ENCODE data around the gene RAB25. TPM values are rescaled to one million over a fixed set of nuclear protein-coding genes. Genes with fewer than 3 reads are reported as not detected.

Gene RAB25
- total and polyA plus RNA-seq, 2 experiments from 2014 or later, result 71.1 to 106 TPM

DNA sequence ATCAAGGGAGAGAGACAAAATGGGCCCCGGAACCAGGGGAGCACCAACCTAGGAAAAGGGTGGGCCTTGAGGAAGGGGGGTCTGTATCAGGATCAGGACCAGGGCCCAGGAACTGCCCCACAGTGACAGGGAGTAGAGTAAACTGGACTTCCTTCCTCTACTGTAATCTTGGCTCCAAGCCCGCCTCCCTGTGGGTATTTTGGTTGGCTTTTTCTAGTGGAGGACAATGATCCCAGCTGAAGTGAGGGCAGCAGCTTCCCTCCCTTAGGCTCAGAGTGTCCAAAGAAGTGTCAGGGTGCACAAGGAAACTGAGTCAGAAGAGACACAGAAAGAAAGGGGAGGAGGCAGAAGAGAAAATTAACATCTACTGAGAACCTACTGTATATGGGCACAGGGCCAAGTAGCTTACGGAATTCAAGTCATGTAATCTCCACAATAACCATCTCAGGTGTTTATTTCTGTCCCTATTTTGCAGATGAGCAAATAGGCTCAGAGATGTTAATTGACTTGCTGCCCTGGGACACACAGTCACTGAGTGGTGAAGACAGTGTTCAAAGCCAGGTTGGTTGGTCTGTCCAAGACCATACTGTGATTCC, 12.2 kb upstream of the RAB25 start:
- Histone ChIP-seq H3K9me2 (replicated peaks; ENCODE audit: insufficient read depth) (no peaks in the 10 kb centered on the region), H3K9me3 (ENCODE audit: low read depth) (no peaks in the 10 kb centered on the region), H4K20me1 (ENCODE audit: insufficient read depth, poor library complexity, severe bottlenecking) (peaks cover 4% of the 10 kb centered on the region), H2AFZ (no peak overlapping the region), H3K79me2 (peaks cover 19% of the 10 kb centered on the region), H3K27me3 (no peaks in the 10 kb centered on the region), H3K4me2 (no peak overlapping the region), H3K27ac (no peak overlapping the region), H3K4me1 (ENCODE audit: insufficient read depth) (no peaks in the 10 kb centered on the region), H3K4me3 (no peak overlapping the region), H3K36me3 (replicated peaks; ENCODE audit: insufficient read depth, low read depth) (no peaks in the 10 kb centered on the region)
- 93% methylated on average over 3 of the region's 3 CpGs for WGBS (ENCODE audit: low lambda C conversion rate, missing lambda C conversion rate)
- TF ChIP-seq, protein P1, sequence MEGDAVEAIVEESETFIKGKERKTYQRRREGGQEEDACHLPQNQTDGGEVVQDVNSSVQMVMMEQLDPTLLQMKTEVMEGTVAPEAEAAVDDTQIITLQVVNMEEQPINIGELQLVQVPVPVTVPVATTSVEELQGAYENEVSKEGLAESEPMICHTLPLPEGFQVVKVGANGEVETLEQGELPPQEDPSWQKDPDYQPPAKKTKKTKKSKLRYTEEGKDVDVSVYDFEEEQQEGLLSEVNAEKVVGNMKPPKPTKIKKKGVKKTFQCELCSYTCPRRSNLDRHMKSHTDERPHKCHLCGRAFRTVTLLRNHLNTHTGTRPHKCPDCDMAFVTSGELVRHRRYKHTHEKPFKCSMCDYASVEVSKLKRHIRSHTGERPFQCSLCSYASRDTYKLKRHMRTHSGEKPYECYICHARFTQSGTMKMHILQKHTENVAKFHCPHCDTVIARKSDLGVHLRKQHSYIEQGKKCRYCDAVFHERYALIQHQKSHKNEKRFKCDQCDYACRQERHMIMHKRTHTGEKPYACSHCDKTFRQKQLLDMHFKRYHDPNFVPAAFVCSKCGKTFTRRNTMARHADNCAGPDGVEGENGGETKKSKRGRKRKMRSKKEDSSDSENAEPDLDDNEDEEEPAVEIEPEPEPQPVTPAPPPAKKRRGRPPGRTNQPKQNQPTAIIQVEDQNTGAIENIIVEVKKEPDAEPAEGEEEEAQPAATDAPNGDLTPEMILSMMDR (IDR thresholded peaks at IDR 0.05; ENCODE audit: poor library complexity), result no peak
- no peak for TF ChIP-seq EZH2 (IDR thresholded peaks at IDR 0.05; ENCODE audit: borderline replicate concordance)
- no peak for TF ChIP-seq EZH2phosphoT487 (IDR thresholded peaks at IDR 0.05; ENCODE audit: low read depth, severe bottlenecking, unreplicated experiment)
- DNase-seq (ENCODE audit: low spot score), result no peak

GRCh38 chr1:156050376-156050775, 10.6 kb upstream of the RAB25 start:
- Histone ChIP-seq H2AFZ (no peak overlapping the region), H4K20me1 (ENCODE audit: insufficient read depth, poor library complexity, severe bottlenecking) (peaks cover 4% of the 10 kb centered on the region), H3K79me2 (peaks cover 23% of the 10 kb centered on the region), H3K36me3 (replicated peaks; ENCODE audit: insufficient read depth, low read depth) (no peaks in the 10 kb centered on the region), H3K27ac (no peak overlapping the region), H3K4me2 (no peak overlapping the region), H3K9me3 (ENCODE audit: low read depth) (no peaks in the 10 kb centered on the region), H3K4me1 (ENCODE audit: insufficient read depth) (no peaks in the 10 kb centered on the region), H3K4me3 (no peak overlapping the region), H3K9me2 (replicated peaks; ENCODE audit: insufficient read depth) (no peaks in the 10 kb centered on the region), H3K27me3 (no peaks in the 10 kb centered on the region)
- TF ChIP-seq, protein P1 (IDR thresholded peaks at IDR 0.05; ENCODE audit: poor library complexity), result no peak
- TF ChIP-seq EZH2phosphoT487 (IDR thresholded peaks at IDR 0.05; ENCODE audit: low read depth, severe bottlenecking, unreplicated experiment) (no peak), EZH2 (IDR thresholded peaks at IDR 0.05; ENCODE audit: borderline replicate concordance) (no peak)
- 88% methylated on average over 4 of the region's 4 CpGs for WGBS (ENCODE audit: low lambda C conversion rate, missing lambda C conversion rate)
- no peak for DNase-seq (ENCODE audit: low spot score)

- TF ChIP-seq, protein P1 (IDR thresholded peaks at IDR 0.05; ENCODE audit: poor library complexity), result no peak
- TF ChIP-seq EZH2phosphoT487 (IDR thresholded peaks at IDR 0.05; ENCODE audit: low read depth, severe bottlenecking, unreplicated experiment) (no peak), EZH2 (IDR thresholded peaks at IDR 0.05; ENCODE audit: borderline replicate concordance) (no peak)
- 93% methylated on average over 5 of the region's 7 CpGs for WGBS (ENCODE audit: low lambda C conversion rate, missing lambda C conversion rate)
- peaks cover 4% of the 10 kb centered on the region for H4K20me1 ChIP-seq (ENCODE audit: insufficient read depth, poor library complexity, severe bottlenecking)
These were observed 9.8 kb upstream of the RAB25 start for GRCh38 chr1:156051011-156051725.

More at GRCh38 chr1:156051011-156051725, 9.8 kb upstream of the RAB25 start:
- Histone ChIP-seq H3K79me2 (peaks cover 31% of the 10 kb centered on the region), H3K4me1 (ENCODE audit: insufficient read depth) (no peaks in the 10 kb centered on the region), H3K4me2 (no peak overlapping the region), H3K27ac (no peak overlapping the region), H2AFZ (no peak overlapping the region), H3K4me3 (no peak overlapping the region), H3K9me2 (replicated peaks; ENCODE audit: insufficient read depth) (no peaks in the 10 kb centered on the region), H3K27me3 (no peaks in the 10 kb centered on the region), H3K9me3 (ENCODE audit: low read depth) (no peaks in the 10 kb centered on the region), H3K36me3 (replicated peaks; ENCODE audit: insufficient read depth, low read depth) (no peaks in the 10 kb centered on the region)
- no peak for DNase-seq (ENCODE audit: low spot score)
